ENCODE data around the gene ADAMTS1.

- no peak for TF ChIP-seq YY1 (IDR thresholded peaks at IDR 0.05; ENCODE audit: insufficient read depth, insufficient read length)
- TF ChIP-seq SUZ12 (IDR thresholded peaks at IDR 0.05; ENCODE audit: extremely low read depth, insufficient read depth, insufficient read length): no peak
- TF ChIP-seq ZNF274 (IDR thresholded peaks at IDR 0.05; ENCODE audit: low read depth, low read length): no peak
These were observed 5.0 kb upstream of the ADAMTS1 start for GRCh38 chr21:26850116-26850643.

Measured in NT2/D1 (cell line).